ENCODE measurements around the gene ADARB1. TPM values are rescaled to one million over a fixed set of nuclear protein-coding genes. Genes with fewer than 3 reads are reported as not detected.

ADARB1 gene
- total RNA-seq, 1 experiment from 2014 or later: 36.6 TPM

DNA sequence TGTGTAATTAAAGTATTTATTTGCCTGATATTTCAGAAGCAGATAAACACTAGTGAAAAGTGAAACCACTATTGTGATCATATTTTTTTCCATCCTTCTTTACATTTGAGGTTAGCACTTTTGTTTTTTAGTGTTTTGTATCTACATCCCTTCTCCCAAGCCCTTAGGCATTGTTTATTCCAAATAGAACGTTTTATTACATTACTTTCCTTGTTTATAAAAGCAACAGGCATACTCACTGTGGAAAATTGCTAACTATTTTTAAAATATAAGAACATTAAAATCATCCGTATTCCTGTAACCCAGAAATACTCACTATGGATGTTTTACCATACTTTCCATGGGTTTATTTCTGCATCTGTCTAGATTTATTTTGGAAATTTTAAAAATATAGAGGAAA is 109.5 kb downstream of the ADARB1 start:
- DNase-seq (ENCODE audit: extremely low read depth, low read depth): no peak

DNA sequence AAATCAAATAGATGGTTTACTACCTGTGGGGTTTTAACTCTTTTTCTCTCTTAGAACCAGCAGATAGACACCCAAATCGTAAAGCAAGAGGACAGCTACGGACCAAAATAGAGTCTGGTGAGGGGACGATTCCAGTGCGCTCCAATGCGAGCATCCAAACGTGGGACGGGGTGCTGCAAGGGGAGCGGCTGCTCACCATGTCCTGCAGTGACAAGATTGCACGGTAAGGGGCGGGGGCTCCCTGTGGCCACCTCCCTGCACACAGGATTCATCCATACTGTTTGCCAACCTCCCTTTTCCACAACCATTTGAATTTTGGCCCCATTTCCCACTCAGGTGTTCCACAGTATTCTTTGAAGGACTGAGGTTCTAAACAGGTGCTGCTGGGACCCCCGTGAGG is 110.5 kb downstream of the ADARB1 start:
- no peak for DNase-seq (ENCODE audit: extremely low read depth, low read depth)

DNA sequence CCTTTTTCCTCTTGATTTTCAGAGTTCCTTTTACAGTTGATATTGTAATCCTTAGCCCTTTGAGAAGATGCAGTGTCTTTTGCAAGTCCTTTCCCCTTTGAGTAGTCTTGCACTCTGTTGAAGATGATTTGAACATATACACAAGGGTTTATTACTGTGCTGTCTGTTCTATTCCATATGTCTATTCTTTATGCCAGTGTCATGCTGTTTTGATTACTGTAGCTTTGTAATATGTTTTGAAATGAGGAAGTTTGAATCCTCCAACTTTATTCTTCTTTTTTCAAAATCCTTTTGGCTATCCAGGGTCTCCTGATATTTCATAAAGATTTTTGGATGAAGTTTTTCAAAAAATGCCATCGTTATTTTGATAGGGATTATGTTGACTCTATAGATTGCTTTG is 112.3 kb downstream of the ADARB1 start:
- no peak for DNase-seq (ENCODE audit: extremely low read depth, low read depth)

DNA sequence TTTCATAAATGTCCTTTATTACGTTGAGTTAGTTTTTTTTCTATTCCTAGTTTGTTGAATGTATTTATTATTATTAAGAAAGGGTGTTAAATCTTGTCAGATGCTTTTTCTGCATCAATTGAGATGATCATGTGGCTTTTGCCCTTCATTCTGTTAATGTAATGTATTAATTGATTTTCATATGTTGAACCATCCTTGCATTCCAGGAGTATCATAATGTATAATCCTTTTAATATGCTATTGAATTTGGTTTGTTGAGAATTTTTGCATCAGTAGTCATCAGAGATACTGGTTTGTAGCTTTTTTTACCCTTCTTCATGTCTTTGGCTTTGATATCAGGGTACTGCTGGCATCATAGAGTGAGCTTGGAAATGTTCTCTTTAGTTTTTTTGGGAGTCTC is 113.3 kb downstream of the ADARB1 start:
- DNase-seq (ENCODE audit: extremely low read depth, low read depth): no peak

DNA sequence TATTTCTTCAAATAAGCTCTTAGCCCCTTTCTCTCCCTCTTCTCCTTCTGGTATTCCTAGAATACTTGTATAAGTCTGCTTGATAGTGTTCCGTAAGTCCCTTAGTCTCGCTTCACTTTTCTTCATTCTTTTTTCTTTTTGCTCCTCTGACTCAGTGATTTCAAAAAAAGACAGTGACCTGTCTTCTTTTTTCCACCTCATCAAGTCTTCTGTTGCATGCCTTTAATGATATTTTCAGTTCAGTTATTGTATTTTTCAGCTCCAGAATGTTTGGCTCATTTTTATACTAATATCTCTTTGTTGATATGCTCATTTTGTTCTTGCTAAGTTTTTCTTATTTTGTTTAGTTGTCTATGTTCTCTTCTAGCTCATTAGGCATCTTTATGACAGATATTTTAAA is 115.6 kb downstream of the ADARB1 start:
- no peak for DNase-seq (ENCODE audit: extremely low read depth, low read depth)

DNA sequence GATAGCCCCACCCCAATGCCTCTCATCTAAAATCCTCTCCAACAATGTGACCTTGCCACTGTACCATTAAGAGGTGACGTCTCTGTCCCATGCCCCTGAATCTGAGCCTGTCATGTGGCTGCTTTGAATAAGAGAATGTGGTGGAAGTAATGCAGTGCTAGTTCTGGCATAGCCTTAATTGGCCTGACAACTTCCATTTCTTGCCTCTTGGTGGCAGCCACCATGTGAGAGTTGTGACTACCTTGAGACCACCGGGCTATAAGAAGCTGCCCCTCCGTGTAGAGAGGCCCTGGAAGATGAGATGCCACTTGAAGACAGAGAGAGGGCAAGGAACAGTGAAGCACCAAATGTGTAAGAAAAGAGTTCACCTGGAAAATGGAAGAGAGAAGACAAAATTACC is 118.0 kb downstream of the ADARB1 start:
- DNase-seq (ENCODE audit: extremely low read depth, low read depth): no peak

DNA sequence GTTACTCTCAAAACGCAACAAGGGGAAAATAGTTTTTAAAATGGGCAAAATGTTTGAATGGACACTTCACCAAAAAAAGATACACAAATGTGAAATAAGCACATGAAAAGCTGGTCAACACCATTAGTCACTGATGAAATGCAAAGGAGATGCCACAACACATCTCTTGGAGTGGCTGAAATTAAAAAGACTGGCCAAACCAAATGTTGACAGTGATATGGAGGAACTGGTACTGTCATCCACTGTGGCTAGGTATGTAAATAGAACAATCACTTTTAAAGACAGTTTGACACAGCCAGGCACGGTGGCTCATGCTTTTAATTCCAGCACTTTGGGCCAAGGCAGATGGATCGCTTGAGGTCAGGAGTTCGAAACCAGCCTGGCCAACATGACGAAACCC is 122.2 kb downstream of the ADARB1 start:
- DNase-seq (ENCODE audit: extremely low read depth, low read depth): no peak

DNA sequence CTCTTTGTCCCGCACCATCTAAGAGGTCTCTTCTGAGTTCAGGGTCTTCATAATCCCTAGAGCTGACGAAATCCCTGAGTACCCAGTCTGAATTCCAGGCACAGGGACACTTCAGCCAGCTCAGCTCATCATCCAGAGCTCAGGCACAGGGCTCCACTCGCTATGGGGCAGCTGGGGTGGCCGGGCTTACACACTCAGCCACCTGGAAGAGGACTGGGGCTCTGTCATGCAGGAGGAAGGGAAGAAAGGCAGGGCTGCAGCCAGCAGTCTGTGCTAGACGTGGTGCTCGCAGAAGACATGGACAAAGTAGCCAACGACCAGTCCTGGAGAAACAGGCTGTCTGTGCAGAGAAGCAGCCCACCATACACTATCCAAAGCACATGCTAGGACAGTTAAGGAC is 124.8 kb downstream of the ADARB1 start:
- no peak for DNase-seq (ENCODE audit: extremely low read depth, low read depth)

DNA sequence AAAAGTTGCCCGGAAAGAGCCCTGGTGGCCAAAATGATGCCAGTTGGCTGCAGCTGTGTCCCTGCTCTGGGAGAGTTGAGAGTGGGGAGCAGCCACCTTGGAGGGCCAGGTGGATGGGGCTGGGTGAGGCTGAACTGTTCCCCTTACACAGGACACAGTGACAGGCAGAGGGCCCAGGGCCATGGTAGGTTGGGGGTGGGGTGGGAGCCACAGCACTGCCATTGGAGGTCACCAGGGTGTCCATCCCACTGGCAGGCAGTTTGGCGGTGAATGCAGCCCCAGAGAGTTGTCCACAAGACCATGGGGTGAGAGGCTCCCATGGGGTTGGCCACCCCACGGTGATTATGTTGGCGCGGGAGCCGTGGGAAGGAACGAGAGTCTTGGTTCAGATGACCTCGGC is 125.7 kb downstream of the ADARB1 start:
- DNase-seq (ENCODE audit: extremely low read depth, low read depth): no peak

DNA sequence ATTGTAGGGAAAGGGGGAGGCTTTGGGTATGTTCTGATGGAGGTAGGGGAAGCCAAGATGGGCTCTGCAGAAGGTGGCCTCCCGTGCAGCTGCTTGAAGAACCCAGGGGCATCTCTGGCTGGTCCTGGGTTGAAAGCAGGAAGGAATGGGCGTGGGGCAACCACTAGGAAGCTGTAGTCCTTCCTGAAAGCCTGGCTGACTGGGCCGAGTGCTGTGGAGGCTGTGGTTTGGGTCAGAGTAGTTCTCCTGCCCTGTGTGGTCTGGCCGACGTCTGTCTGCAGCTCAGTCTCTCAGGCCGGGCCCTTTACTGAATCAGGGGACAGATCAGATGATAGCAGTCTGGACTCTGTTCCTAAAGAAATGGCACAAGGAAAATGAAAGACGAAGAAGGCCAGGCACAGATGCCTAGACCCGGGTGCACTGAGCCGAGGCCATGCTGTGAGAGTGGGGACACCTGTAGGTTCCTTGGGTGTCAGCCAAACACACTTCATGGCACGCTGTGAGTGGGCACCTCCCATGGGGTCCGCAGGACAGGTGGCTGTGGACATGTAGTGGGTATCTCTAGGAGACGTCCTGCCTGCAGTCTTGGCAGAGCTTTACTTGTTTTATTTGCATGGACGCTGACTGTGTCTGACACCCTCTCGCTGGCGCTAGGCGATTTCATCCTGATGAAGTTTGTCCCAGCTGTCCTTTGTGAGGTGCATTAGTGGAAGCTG is 126.4 kb downstream of the ADARB1 start:
- DNase-seq (ENCODE audit: extremely low read depth, low read depth): no peak

DNA sequence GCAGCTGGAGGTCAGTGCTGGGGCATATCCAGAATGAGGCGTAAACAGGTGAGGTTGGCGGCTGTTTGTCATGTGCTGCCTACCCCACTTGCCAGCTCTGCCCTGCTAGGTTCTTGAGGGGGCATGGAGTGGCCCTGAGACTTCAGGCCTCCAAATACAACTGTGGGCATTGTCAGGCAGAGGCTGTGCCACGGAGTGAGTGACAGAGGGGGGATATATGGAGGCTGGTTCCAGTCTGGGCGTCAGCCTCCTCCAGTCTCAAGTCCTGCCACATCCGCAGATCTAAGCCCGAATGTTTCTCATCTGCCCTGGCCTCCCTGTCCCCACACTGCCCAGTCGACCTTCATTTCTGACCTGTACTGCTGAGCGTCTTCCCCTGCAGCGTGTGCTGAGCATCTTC is 128.0 kb downstream of the ADARB1 start:
- DNase-seq (ENCODE audit: extremely low read depth, low read depth): no peak

DNA sequence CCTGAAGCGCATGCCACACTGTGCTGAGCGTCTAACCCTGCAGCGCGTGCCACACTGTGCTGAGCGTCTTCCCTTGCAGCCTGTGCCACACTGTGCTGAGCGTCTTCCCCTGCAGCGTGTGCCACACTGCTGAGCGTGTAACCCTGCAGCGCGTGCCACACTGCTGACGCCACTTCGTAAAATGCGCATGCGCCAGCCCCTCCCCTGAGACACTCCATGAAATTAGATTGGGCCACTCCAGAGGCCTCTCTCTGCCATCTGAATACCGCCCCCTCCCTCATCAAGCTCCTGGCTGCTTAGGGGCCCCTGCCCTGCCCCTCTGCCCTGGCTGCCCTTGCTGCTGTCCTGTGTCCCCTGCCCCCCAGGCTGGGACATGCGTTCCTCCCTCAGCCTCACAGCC is 128.5 kb downstream of the ADARB1 start:
- DNase-seq (ENCODE audit: extremely low read depth, low read depth): no peak

DNA sequence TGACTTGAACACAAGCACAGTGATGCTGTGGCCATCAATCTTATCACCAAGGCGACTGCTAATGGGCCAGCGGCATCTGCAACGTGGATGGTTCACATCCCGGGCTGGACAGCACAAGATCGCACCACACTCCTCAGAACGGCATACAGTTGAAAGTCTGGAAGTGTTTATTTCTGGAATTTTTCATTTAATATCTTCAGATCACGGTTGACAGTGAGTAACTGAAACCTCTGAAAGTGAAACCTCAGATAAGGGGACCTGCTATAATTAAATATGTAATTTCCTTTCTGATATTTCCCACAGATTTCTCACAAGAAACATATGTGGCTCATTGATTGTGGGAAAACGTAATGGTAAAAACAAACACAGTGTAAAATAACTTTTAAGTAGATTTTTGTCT is 129.6 kb downstream of the ADARB1 start:
- DNase-seq (ENCODE audit: extremely low read depth, low read depth): no peak

DNA sequence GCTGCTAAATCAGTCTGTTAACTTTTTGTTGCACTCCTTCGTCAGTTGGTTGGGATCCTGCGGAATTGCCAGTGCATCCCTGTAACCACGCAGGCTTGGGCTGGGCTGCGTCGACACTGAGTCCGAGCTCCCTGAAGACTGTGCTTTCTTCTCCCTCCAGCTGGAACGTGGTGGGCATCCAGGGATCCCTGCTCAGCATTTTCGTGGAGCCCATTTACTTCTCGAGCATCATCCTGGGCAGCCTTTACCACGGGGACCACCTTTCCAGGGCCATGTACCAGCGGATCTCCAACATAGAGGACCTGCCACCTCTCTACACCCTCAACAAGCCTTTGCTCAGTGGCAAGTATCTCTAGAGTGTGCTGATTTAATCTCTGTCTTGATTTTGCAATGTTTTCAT is 130.0 kb downstream of the ADARB1 start:
- DNase-seq (ENCODE audit: extremely low read depth, low read depth): no peak

DNA sequence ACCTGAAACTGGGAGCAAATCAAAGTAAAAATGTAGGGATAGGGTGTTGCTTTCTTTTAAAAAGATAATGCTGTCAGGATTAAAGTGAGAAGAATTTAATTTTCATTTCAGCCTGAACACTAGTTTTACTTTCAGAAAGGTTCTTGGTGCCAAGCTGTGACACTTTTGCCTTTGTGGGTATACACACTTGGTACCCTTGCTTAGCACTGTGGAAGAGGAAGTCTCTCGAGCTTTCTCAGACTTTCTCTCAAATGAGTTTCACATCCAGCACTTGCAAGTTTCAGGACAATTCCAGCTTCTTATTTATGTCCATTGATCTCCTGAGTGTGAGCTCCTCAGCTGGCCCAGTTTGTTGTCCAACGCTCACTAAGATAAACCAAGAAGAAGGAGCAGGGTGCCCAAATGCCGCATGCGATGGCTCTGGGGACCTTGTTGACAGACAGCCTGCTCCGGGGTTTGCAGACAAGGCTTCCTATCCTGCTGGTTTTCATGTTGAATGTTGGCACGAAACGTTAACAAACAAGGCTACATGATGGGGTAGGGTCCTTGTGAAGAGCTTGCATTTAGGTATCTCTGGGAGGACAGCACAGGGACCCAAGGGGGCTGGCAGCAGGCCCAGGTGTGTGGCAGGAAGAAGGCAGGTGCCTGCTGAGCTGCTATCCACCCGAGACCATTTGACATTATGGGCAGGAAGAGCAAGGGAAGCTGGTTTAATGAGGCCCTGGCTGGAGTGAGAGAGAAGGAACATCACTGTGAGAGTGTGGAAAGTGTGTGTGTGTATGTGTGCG is 133.7 kb downstream of the ADARB1 start:
- no peak for DNase-seq (ENCODE audit: extremely low read depth, low read depth)

DNA sequence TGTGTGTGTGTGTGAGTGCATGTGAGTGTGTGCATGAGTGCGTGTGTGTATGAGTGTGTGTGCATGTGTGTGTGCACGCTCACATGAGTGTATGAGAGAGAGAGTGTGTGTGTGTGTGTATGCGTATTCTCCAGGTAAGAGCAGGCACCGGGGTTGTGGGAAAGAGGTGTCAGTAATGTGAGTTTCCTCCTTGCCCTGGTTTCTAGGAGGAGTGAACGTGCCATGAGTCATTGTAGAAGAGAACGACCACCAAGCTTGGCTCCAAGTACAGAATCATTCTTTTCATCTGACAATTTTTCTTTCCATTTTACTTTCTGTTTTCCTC is 134.2 kb downstream of the ADARB1 start:
- DNase-seq (ENCODE audit: extremely low read depth, low read depth): no peak

DNA sequence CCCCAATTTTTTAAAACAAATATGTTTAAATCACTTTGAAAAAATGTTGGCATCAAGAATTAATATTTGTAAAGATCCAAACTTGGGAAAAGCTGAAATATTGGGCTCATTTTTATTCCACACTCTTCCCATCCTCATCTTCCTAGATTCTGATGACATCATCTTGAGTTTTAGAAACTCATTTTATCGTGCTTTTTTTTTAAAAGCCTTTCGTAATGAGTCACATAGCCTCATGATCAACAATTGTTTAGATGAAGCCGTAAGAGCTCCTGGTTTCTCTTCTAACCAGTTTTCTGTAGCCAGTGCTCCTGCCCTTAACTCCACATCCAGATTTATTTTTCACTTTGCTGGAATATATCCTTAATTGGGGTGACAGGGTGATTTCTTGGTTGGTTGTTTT is 134.7 kb downstream of the ADARB1 start:
- DNase-seq (ENCODE audit: extremely low read depth, low read depth): no peak

DNA sequence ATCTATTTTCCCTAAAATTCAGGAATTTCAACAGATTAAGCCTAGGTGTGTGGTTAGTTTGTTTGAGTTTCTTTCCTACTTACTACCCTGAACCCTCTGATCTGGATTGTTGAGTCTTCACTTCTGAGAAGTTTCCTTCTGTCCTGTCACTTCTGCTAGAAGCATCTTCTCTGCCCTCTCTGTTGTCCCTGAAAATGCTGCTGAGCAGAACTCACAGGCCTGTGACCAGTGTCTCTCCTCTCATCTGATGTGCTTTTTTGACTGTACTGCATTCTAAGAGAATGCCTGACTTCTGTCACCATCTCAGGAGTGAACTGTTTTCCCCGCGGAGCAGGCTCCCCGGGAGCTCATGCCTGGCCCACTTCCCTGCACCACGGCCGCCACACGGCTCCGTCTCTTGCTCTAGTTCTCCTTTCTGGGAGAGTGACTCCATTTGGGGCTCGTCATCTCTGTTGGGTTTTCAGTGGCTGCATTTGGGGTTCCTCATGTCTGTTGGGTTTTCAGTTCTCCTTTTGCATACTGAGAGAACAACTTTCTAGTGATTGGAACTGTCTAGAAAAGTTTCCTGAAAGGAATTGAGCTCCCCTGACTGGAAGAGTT is 135.4 kb downstream of the ADARB1 start:
- DNase-seq (ENCODE audit: extremely low read depth, low read depth): no peak

DNA sequence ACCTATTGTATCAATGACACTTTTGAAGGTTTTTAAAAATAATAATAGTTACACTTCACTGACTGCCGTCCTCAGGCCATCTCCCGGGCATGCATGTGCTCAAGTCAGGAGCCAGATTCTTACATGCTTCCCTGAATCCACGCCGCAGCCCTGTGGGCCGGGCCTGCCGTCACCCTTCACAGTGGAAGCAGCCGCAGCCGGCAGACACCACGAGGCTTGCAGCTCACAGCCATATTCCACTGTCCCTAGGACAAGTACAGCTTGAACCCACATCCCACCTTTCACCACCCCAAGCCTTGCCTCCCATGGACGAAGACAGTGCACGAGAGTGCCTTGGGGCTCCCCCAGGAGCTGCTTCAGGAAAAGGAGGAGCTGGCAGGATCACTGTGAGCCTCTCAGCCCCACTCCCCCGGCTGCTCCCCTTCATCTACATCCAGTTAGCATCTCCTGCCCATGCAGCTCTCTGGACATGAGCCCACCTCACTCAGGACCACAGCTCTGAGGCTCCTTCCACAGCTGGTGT is 136.1 kb downstream of the ADARB1 start:
- DNase-seq (ENCODE audit: extremely low read depth, low read depth): no peak

DNA sequence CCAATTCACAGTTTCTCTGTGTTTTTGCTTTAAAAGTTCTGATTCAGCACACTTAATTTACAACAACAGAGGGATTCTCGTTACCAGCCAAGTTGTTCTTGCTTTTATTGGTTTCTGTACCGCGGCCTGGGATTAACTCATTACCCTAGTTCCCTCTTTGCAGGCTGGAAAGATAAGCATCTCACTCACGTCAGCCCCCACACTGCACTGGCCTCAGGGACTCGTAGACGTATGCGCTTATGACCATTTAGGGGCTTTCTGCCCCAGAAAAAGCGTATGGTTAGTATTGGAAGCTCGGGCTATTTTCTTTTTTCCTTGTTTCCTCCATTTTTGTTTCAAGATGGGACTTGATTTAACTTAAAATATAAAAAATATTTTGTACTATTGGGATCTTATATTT is 137.3 kb downstream of the ADARB1 start:
- DNase-seq (ENCODE audit: extremely low read depth, low read depth): no peak

DNA sequence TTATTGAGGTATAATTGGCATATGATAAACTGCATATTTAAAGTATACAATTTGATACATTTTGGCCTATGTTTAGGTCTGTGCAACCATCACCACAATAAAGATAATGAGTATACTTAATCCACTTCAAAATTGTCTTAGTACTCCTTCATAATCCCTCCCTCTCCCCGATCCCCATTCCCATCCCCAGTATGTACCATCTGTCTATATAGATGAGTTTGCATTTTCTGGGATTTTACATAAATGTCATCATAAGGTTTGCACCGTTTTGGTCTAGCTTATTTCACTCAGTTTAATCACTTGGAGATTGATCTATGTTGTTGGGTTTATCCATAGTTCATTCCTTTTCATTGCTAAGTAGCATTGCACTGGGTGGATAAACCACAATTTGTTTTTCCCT is 139.0 kb downstream of the ADARB1 start:
- no peak for DNase-seq (ENCODE audit: extremely low read depth, low read depth)

DNA sequence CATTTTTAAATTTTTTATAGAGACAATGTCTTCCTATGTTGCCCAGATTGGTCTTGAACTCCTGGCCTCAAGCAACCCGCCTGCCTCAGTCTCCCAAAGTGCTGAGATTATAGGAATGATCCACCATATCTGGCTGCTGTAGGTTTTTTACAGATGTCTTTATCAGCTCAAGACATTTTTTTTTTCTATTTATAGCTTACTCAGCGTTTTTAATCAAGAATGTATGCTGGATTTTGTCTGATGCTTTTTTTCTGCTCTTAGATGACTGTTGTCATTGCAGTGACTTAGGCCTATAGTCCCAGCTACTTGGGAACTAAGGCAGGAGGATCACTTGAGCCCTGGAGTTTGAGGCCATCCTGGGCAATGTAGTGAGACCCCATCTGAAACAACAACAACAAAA is 140.8 kb downstream of the ADARB1 start:
- no peak for DNase-seq (ENCODE audit: extremely low read depth, low read depth)
